Lung (tissue), 12 donors: Measurements from ENCODE around the gene KRTAP10-3. TPM values are rescaled to one million over a fixed set of nuclear protein-coding genes. Genes with fewer than 3 reads are reported as not detected.

Experiments used
- ATAC-seq: fragments of 200-7000 bp; cut with Tn5 transposase; one replicate; pipeline ENCODE4 v1.9.1; 2020; ENCODE audit warnings: moderate number of reproducible peaks; ENCODE audit not compliant: insufficient read depth, low FRiP score
- DNase-seq, 3 donors: peaks; one replicate each; pipeline ENCODE4 v3.0.0-alpha.2; 2013 to 2017
- H3K27ac ChIP-seq, 2 donors: one replicate each; pipeline ENCODE4 v1.5.1; 2013; ENCODE audit warnings: mild to moderate bottlenecking in 2 of 2, moderate library complexity in 2 of 2, control low read depth in 1 of 2, inconsistent platforms in 1 of 2, low read depth in 1 of 2, low read length in 1 of 2
- H3K27me3 ChIP-seq, 3 donors: one replicate each; pipeline ENCODE4 v1.5.1; 2013; ENCODE audit warnings: low read length in 2 of 3; ENCODE audit not compliant: control insufficient read depth in 3 of 3, insufficient read depth in 3 of 3
- H3K36me3 ChIP-seq, 4 donors: one replicate each; pipeline ENCODE4 v1.5.1; 2013; ENCODE audit warnings: low read length in 4 of 4, mild to moderate bottlenecking in 1 of 4, moderate library complexity in 1 of 4; ENCODE audit not compliant: control insufficient read depth in 4 of 4, insufficient read depth in 4 of 4
- H3K4me1 ChIP-seq, 5 donors: one replicate each; pipeline ENCODE4 v1.5.1; 2013; ENCODE audit warnings: low read length in 5 of 5, mild to moderate bottlenecking in 2 of 5, moderate library complexity in 1 of 5; ENCODE audit not compliant: control insufficient read depth in 5 of 5, insufficient read depth in 5 of 5
- H3K4me3 ChIP-seq: one replicate; pipeline ENCODE4 v1.5.1; 2013; ENCODE audit warnings: mild to moderate bottlenecking, control low read depth, moderate library complexity
- H3K9ac ChIP-seq, 2 donors: one replicate each; pipeline ENCODE4 v1.5.1; 2013; ENCODE audit warnings: low read length in 2 of 2, control low read depth in 1 of 2; ENCODE audit not compliant: insufficient read depth in 1 of 2
- H3K9me3 ChIP-seq, 4 donors: one replicate each; pipeline ENCODE4 v1.5.1; 2013; ENCODE audit warnings: low read length in 3 of 4, mild to moderate bottlenecking in 1 of 4, moderate library complexity in 1 of 4; ENCODE audit not compliant: control insufficient read depth in 4 of 4, insufficient read depth in 3 of 4
- WGBS, 2 donors: extraction: QIAGEN DNeasy Blood & Tissue Kit; methylation state at CpG; one replicate each; pipeline ENCODE4 v1.1.7; 2013; 5-methylcytosine and 5-hydroxymethylcytosine counted together
- polyA plus RNA-seq, 2 donors: library from polyadenylated mRNA; stranded (reverse); fragments of 200-250 nt; gene quantifications; one replicate each; pipeline ENCODE4 v1.2.1, GENCODE V29; 2013
- total RNA-seq, 2 donors: library from RNA; depleted of rRNA in 1 of 2; stranded (reverse); fragments of >200 nt in 1 of 2; gene quantifications; one replicate each; pipeline ENCODE4 v1.2.1, GENCODE V29; 2014 to 2021
- TF ChIP-seq, protein P1 (sequence below): IDR thresholded peaks from 2 replicates; pipeline ENCODE4 v1.5.1; 2012; ENCODE audit warnings: mild to moderate bottlenecking; ENCODE audit errors: control extremely low read depth, extremely low read depth
- donor health status: control.
- donor health status: control.
- donor health status: Bipolar disorder and iron deficiency.
- donor health status: healthy.
- donor health status: DM: yes; HTN: yes; CAD: no.

KRTAP10-3 gene
- total and polyA plus RNA-seq, 4 donors: not detected

- Histone ChIP-seq H3K27me3 (peaks cover 0 to 4% (median 0%) of the 10 kb centered on the region in 3 donors), H3K27ac (no peak overlapping the region), H3K36me3 (no peaks in the 10 kb centered on the region), H3K4me1 (peaks cover 0 to 4% (median 0%) of the 10 kb centered on the region in 5 donors), H3K9me3 (peaks cover 0 to 3% (median 0%) of the 10 kb centered on the region in 4 donors), H3K9ac (no peak overlapping the region), H3K4me3 (no peak overlapping the region)
- ATAC-seq: no peak
- DNase-seq: no peak
- 83 to 85% methylated on average over 30 of the region's 30 CpGs for WGBS, 2 donors
- TF ChIP-seq, protein P1, sequence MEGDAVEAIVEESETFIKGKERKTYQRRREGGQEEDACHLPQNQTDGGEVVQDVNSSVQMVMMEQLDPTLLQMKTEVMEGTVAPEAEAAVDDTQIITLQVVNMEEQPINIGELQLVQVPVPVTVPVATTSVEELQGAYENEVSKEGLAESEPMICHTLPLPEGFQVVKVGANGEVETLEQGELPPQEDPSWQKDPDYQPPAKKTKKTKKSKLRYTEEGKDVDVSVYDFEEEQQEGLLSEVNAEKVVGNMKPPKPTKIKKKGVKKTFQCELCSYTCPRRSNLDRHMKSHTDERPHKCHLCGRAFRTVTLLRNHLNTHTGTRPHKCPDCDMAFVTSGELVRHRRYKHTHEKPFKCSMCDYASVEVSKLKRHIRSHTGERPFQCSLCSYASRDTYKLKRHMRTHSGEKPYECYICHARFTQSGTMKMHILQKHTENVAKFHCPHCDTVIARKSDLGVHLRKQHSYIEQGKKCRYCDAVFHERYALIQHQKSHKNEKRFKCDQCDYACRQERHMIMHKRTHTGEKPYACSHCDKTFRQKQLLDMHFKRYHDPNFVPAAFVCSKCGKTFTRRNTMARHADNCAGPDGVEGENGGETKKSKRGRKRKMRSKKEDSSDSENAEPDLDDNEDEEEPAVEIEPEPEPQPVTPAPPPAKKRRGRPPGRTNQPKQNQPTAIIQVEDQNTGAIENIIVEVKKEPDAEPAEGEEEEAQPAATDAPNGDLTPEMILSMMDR: no peak
These were observed 49.7 kb downstream of the KRTAP10-3 start for GRCh38 chr21:44508711-44509445.

- no peak for DNase-seq
These were observed 50.2 kb downstream of the KRTAP10-3 start for GRCh38 chr21:44508426-44508710.

More at GRCh38 chr21:44508426-44508710, 50.2 kb downstream of the KRTAP10-3 start:
- H3K4me1 ChIP-seq: peaks cover 0 to 4% (median 0%) of the 10 kb centered on the region in 5 donors
- TF ChIP-seq, protein P1: no peak
- H3K36me3 ChIP-seq: no peaks in the 10 kb centered on the region
- H3K9ac ChIP-seq: no peak overlapping the region
- H3K4me3 ChIP-seq: no peak overlapping the region
- H3K27me3 ChIP-seq: peaks cover 0 to 4% (median 0%) of the 10 kb centered on the region in 3 donors
- ATAC-seq: no peak
- H3K9me3 ChIP-seq: peaks cover 0 to 3% (median 0%) of the 10 kb centered on the region in 4 donors
- no peak overlapping the region for H3K27ac ChIP-seq
- 86 to 87% methylated on average over 9 of the region's 9 CpGs for WGBS, 2 donors

Other genes starting within 250 kb of the KRTAP10-3 start
- gene CFAP410, start 219.4 kb downstream of the KRTAP10-3 start, total RNA-seq: 10 to 100 TPM; 24.3 to 45.3 TPM
- gene CFAP410, start 219.4 kb downstream of the KRTAP10-3 start, polyA plus RNA-seq: 10 to 100 TPM; 33.7 to 72.7 TPM
- 10 to 100 TPM in 1 of 2 donors, 1 to 10 TPM in 1; 5.9 to 13.1 TPM for gene TRPM2, start 205.2 kb downstream of the KRTAP10-3 start, total RNA-seq
- 10 to 100 TPM in 1 of 2 donors, 1 to 10 TPM in 1; 7.4 to 26.2 TPM for gene TRPM2, start 205.2 kb downstream of the KRTAP10-3 start, polyA plus RNA-seq
- 1 to 10 TPM; 2.8 to 3.6 TPM for gene LRRC3, start 103.3 kb downstream of the KRTAP10-3 start, total RNA-seq
- 1 to 10 TPM; 1.4 to 2.0 TPM for gene LRRC3, start 103.3 kb downstream of the KRTAP10-3 start, polyA plus RNA-seq
- not detected for gene KRTAP10-1, start 18.6 kb downstream of the KRTAP10-3 start, total RNA-seq
- gene KRTAP10-1, start 18.6 kb downstream of the KRTAP10-3 start, polyA plus RNA-seq: not detected
- not detected for gene KRTAP10-2, start 7.3 kb downstream of the KRTAP10-3 start, total RNA-seq
- not detected for gene KRTAP10-2, start 7.3 kb downstream of the KRTAP10-3 start, polyA plus RNA-seq
- not detected for gene KRTAP10-4, start 14.9 kb upstream of the KRTAP10-3 start, total RNA-seq
- gene KRTAP10-4, start 14.9 kb upstream of the KRTAP10-3 start, polyA plus RNA-seq: not detected
- gene KRTAP10-5, start 21.8 kb upstream of the KRTAP10-3 start, total RNA-seq: not detected
- not detected for gene KRTAP10-5, start 21.8 kb upstream of the KRTAP10-3 start, polyA plus RNA-seq
- gene KRTAP10-6, start 33.7 kb upstream of the KRTAP10-3 start, total RNA-seq: not detected
- gene KRTAP10-6, start 33.7 kb upstream of the KRTAP10-3 start, polyA plus RNA-seq: not detected
- not detected for gene KRTAP10-7, start 41.8 kb upstream of the KRTAP10-3 start, total RNA-seq
- gene KRTAP10-7, start 41.8 kb upstream of the KRTAP10-3 start, polyA plus RNA-seq: not detected
- gene KRTAP10-8, start 53.3 kb upstream of the KRTAP10-3 start, total RNA-seq: not detected
- not detected for gene KRTAP10-8, start 53.3 kb upstream of the KRTAP10-3 start, polyA plus RNA-seq
- gene KRTAP10-9, start 68.3 kb upstream of the KRTAP10-3 start, total RNA-seq: not detected
- not detected for gene KRTAP10-9, start 68.3 kb upstream of the KRTAP10-3 start, polyA plus RNA-seq
- not detected for gene KRTAP10-10, start 78.6 kb upstream of the KRTAP10-3 start, total RNA-seq
- gene KRTAP10-10, start 78.6 kb upstream of the KRTAP10-3 start, polyA plus RNA-seq: not detected
- gene KRTAP10-11, start 87.6 kb upstream of the KRTAP10-3 start, total RNA-seq: not detected
- not detected for gene KRTAP10-11, start 87.6 kb upstream of the KRTAP10-3 start, polyA plus RNA-seq
- not detected for gene KRTAP12-4, start 95.9 kb upstream of the KRTAP10-3 start, total RNA-seq
- gene KRTAP12-4, start 95.9 kb upstream of the KRTAP10-3 start, polyA plus RNA-seq: not detected
- not detected for gene KRTAP12-3, start 99.1 kb upstream of the KRTAP10-3 start, total RNA-seq
- not detected for gene KRTAP12-3, start 99.1 kb upstream of the KRTAP10-3 start, polyA plus RNA-seq
- not detected for gene KRTAP12-2, start 108.1 kb upstream of the KRTAP10-3 start, total RNA-seq
- not detected for gene KRTAP12-2, start 108.1 kb upstream of the KRTAP10-3 start, polyA plus RNA-seq
- not detected for gene KRTAP12-1, start 123.4 kb upstream of the KRTAP10-3 start, total RNA-seq
- not detected for gene KRTAP12-1, start 123.4 kb upstream of the KRTAP10-3 start, polyA plus RNA-seq
- gene KRTAP10-12, start 138.4 kb upstream of the KRTAP10-3 start, total RNA-seq: not detected
- gene KRTAP10-12, start 138.4 kb upstream of the KRTAP10-3 start, polyA plus RNA-seq: not detected
- gene TSPEAR, start 152.8 kb upstream of the KRTAP10-3 start, total RNA-seq: 1 to 10 TPM in 1 of 2 donors, under 1 TPM in 1; 0.43 to 2.1 TPM
- gene TSPEAR, start 152.8 kb upstream of the KRTAP10-3 start, polyA plus RNA-seq: under 1 TPM; 0.02 to 0.12 TPM
- gene UBE2G2, start 243.0 kb upstream of the KRTAP10-3 start, total RNA-seq: 10 to 100 TPM; 87.0 to 93.2 TPM
- 10 to 100 TPM; 35.6 to 48.0 TPM for gene UBE2G2, start 243.0 kb upstream of the KRTAP10-3 start, polyA plus RNA-seq